MM.1S (cell line): ENCODE measurements around the gene AXIN2.
"Not testable (repeated sequence)": the region's sequence is repeated elsewhere in the genome, so short reads cannot be mapped to it uniquely, and the experiment has no call there.

Source experiments
- DNase-seq: peaks from one replicate; pipeline ENCODE4 v3.0.0-alpha.2; 2015
- H2AFZ ChIP-seq: fragments of 300-600 bp; sonication (generic); 2 replicates; pipeline ENCODE4 v1.6.0; 2016; ENCODE audit warnings: antibody characterized with exemption, low read length
- H3F3A ChIP-seq: fragments of 300-600 bp; sonication (generic); 2 replicates; pipeline ENCODE4 v1.6.1; 2016; ENCODE audit warnings: mild to moderate bottlenecking, antibody characterized with exemption, low read length, moderate library complexity, mixed read lengths; ENCODE audit not compliant: insufficient read depth
- H3K27ac ChIP-seq: fragments of 300-600 bp; sonication (generic); 2 replicates; pipeline ENCODE4 v1.5.1; 2016; ENCODE audit warnings: mild to moderate bottlenecking, low read length
- H3K27me3 ChIP-seq: fragments of 300-600 bp; sonication (generic); replicated peaks from 2 replicates; pipeline ENCODE4 v1.6.0; 2016; ENCODE audit warnings: low read length; ENCODE audit not compliant: insufficient read depth
- H3K36me3 ChIP-seq: fragments of 300-600 bp; sonication (generic); replicated peaks from 2 replicates; pipeline ENCODE4 v1.6.1; 2016; ENCODE audit warnings: mild to moderate bottlenecking, low read length, mixed read lengths; ENCODE audit not compliant: insufficient read depth
- H3K4me1 ChIP-seq: fragments of 300-600 bp; sonication (generic); 2 replicates; pipeline ENCODE4 v1.6.1; 2016; ENCODE audit warnings: low read length, mixed read lengths
- H3K4me2 ChIP-seq: fragments of 300-600 bp; sonication (generic); 2 replicates; pipeline ENCODE4 v1.6.0; 2016; ENCODE audit warnings: low read depth, low read length
- H3K4me3 ChIP-seq: fragments of 300-600 bp; sonication (generic); 2 replicates; pipeline ENCODE4 v1.5.1; 2016; ENCODE audit warnings: low read length, mixed read lengths
- H3K79me2 ChIP-seq: fragments of 300-600 bp; sonication (generic); 2 replicates; pipeline ENCODE4 v1.6.1; 2016; ENCODE audit warnings: mixed run types, low read length, mixed read lengths
- H3K9ac ChIP-seq: fragments of 300-600 bp; sonication (generic); 2 replicates; pipeline ENCODE4 v1.6.1; 2016; ENCODE audit warnings: low read length, mixed read lengths
- H3K9me2 ChIP-seq: fragments of 300-600 bp; sonication (generic); replicated peaks from 2 replicates; pipeline ENCODE4 v1.6.1; 2016; ENCODE audit warnings: mild to moderate bottlenecking, low read length, mixed read lengths; ENCODE audit not compliant: insufficient read depth
- H3K9me3 ChIP-seq: fragments of 300-600 bp; sonication (generic); replicated peaks from 2 replicates; pipeline ENCODE4 v1.6.1; 2016; ENCODE audit warnings: mild to moderate bottlenecking, low read length, mixed read lengths; ENCODE audit not compliant: insufficient read depth
- H4K20me1 ChIP-seq: fragments of 300-600 bp; sonication (generic); 2 replicates; pipeline ENCODE4 v1.6.1; 2016; ENCODE audit warnings: mild to moderate bottlenecking, low read length, moderate library complexity, mixed read lengths; ENCODE audit not compliant: insufficient read depth
- EZH2 ChIP-seq: fragments of 300-600 bp; sonication (generic); optimal IDR thresholded peaks from 2 replicates; pipeline ENCODE3; 2017; ENCODE audit warnings: low read depth, mild to moderate bottlenecking, antibody characterized with exemption, low read length, mixed read lengths
- EZH2phosphoT487 ChIP-seq: fragments of 300-600 bp; sonication (generic); IDR thresholded peaks from 2 replicates; pipeline ENCODE4 v1.6.1; 2018; ENCODE audit warnings: antibody characterized with exemption, low read length
- TF ChIP-seq, protein P1 (sequence below): fragments of 300-600 bp; sonication (generic); IDR thresholded peaks from 2 replicates; pipeline ENCODE4 v1.5.1; 2016; ENCODE audit warnings: antibody characterized with exemption, low read length, mixed read lengths

Gene AXIN2

DNA sequence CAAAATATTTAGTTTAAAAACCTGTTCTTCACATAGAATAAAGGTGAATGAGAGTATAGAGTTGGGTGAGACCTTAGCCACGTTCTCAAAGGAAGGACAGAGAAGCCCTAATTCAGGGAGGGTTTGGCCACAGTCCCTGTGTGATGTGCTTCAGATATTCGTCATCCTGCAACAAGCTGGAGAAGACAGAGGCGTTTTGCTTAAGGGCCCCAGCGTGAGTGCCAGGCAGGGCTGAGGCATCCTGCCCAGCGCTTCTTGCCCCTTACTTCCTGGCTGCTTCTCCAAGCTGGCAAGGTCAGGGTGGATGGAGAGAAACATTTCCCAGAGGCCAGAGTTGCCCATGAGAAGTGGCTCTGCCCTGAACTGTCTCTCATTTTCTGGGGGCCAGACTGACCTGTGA is 46.9 kb downstream of the AXIN2 start:
- H3F3A ChIP-seq: no peaks in the 10 kb centered on the region
- H3K9me3 ChIP-seq: no peaks in the 10 kb centered on the region
- no peak overlapping the region for H3K27ac ChIP-seq
- no peaks in the 10 kb centered on the region for H3K27me3 ChIP-seq
- no peaks in the 10 kb centered on the region for H3K9me2 ChIP-seq
- TF ChIP-seq, protein P1, sequence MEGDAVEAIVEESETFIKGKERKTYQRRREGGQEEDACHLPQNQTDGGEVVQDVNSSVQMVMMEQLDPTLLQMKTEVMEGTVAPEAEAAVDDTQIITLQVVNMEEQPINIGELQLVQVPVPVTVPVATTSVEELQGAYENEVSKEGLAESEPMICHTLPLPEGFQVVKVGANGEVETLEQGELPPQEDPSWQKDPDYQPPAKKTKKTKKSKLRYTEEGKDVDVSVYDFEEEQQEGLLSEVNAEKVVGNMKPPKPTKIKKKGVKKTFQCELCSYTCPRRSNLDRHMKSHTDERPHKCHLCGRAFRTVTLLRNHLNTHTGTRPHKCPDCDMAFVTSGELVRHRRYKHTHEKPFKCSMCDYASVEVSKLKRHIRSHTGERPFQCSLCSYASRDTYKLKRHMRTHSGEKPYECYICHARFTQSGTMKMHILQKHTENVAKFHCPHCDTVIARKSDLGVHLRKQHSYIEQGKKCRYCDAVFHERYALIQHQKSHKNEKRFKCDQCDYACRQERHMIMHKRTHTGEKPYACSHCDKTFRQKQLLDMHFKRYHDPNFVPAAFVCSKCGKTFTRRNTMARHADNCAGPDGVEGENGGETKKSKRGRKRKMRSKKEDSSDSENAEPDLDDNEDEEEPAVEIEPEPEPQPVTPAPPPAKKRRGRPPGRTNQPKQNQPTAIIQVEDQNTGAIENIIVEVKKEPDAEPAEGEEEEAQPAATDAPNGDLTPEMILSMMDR: no peak
- TF ChIP-seq EZH2: no peak
- no peak overlapping the region for H3K9ac ChIP-seq
- H3K4me1 ChIP-seq: no peaks in the 10 kb centered on the region
- H3K36me3 ChIP-seq: no peaks in the 10 kb centered on the region
- no peak for DNase-seq
- no peaks in the 10 kb centered on the region for H3K79me2 ChIP-seq
- no peaks in the 10 kb centered on the region for H4K20me1 ChIP-seq
- no peak overlapping the region for H2AFZ ChIP-seq
- no peak overlapping the region for H3K4me3 ChIP-seq
- H3K4me2 ChIP-seq: no peak overlapping the region

DNA sequence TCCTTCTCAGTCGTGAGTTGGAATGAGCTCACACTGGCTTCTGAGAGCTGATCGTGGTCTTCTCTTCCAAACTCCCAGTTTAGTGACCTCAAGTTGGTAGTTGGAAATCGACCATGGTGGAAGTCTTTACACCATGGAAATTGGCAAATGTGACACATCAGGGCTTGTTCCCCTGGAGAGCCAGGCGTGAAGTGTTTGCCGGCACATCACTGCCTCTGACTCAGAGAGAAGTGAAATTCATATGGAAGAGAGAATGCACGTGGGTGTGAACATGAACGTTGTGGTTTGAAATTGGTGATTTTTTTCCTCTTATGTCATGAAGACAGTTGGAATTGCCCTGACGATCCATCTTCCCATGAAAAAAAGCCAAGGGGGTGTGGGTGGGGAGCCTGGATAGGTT is 47.4 kb downstream of the AXIN2 start:
- no peak overlapping the region for H3K27ac ChIP-seq
- H3K36me3 ChIP-seq: no peaks in the 10 kb centered on the region
- no peak overlapping the region for H3K4me2 ChIP-seq
- TF ChIP-seq, protein P1: no peak
- no peak for TF ChIP-seq EZH2
- TF ChIP-seq EZH2phosphoT487: no peak
- no peaks in the 10 kb centered on the region for H3K27me3 ChIP-seq
- 0 out of 2 replicates have a peak, but pooled peaks cover 3% of the 10 kb centered on the region for H3K4me1 ChIP-seq
- no peaks in the 10 kb centered on the region for H4K20me1 ChIP-seq
- H3F3A ChIP-seq: no peaks in the 10 kb centered on the region
- H2AFZ ChIP-seq: no peak overlapping the region
- no peaks in the 10 kb centered on the region for H3K9me2 ChIP-seq
- H3K9ac ChIP-seq: no peak overlapping the region
- no peaks in the 10 kb centered on the region for H3K79me2 ChIP-seq
- no peak for DNase-seq
- no peaks in the 10 kb centered on the region for H3K9me3 ChIP-seq
- no peak overlapping the region for H3K4me3 ChIP-seq

DNA sequence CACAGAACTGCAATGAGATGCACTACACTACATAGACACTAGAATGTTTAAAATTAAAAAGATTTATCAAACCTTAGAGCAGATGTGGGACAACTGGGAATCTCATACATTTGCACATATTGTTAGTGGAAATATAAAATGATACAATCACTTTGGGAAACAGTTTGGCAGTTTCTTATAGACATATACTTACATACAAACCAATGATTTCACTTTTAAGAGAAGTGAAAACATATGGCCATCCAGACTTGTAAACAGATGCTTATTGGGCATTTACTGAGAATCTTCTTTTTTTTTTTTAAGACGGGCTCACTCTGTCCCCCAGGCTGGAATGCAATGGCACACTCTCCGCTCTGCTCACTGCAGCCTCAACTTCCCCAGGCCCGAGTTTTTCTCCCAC is 50.1 kb downstream of the AXIN2 start:
- Histone ChIP-seq H3F3A (no peaks in the 10 kb centered on the region), H3K4me3 (no peak overlapping the region), H3K36me3 (no peaks in the 10 kb centered on the region), H3K27ac (no peak overlapping the region), H2AFZ (no peak overlapping the region), H3K4me1 (peaks cover 3% of the 10 kb centered on the region; the same call in 1 of the 2 replicates), H3K9me3 (no peaks in the 10 kb centered on the region), H3K27me3 (no peaks in the 10 kb centered on the region), H3K9me2 (no peaks in the 10 kb centered on the region), H3K9ac (no peak overlapping the region), H3K79me2 (no peaks in the 10 kb centered on the region), H3K4me2 (no peak overlapping the region), H4K20me1 (no peaks in the 10 kb centered on the region)
- TF ChIP-seq EZH2 (no peak), EZH2phosphoT487 (no peak)
- TF ChIP-seq, protein P1: no peak
- DNase-seq: no peak

DNA sequence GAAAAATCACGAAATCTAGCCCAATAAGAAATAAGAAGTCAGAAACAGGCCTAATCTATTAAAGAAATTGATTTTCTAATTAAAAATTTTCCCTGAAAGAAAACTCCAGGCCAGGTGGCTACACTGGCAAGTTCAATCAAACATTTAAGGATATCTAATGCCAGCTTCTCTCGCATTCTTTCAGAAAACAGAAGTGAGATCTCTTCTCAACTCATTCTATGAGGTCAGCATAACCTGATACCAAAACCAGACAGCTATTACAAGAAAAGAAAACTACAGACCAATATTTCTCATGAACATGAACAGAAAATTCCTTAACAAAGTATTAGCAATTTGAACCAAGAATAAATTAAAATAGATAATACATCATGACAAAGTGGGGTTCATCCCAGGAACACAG is 52.4 kb downstream of the AXIN2 start:
- TF ChIP-seq EZH2phosphoT487 (no peak), EZH2 (no peak)
- TF ChIP-seq, protein P1: no peak

DNA sequence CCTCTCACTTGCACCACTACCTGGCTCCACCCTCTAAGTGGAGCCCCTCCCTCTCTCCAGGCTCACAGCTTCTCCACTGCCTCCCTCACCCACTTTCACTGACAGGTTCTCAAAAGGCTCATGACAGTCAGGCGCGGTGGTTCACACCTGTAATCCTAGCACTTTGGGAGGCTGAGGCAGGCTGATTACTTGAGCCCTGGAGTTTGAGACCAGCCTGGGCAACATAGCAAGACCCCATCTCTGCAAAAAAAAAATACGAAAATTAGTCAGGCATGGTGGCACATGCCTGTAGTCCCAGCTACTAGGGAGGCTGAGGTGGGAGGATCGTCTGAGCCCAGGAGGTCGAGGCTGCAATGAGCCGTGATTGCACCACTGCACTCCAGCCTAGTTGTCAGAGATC is 56.8 kb downstream of the AXIN2 start:
- not testable (repeated sequence) for H3K79me2 ChIP-seq, H3K9me2 ChIP-seq, H3K27me3 ChIP-seq, H3F3A ChIP-seq, H3K27ac ChIP-seq, H3K9ac ChIP-seq, DNase-seq, H4K20me1 ChIP-seq, H3K4me1 ChIP-seq, H3K9me3 ChIP-seq, H2AFZ ChIP-seq, H3K4me2 ChIP-seq, H3K4me3 ChIP-seq, H3K36me3 ChIP-seq

More for the DNA sequence above, 52.4 kb downstream of the AXIN2 start:
- Histone ChIP-seq H3K4me3 (no peak overlapping the region), H3K9me2 (no peaks in the 10 kb centered on the region), H3K4me1 (peaks cover 3% of the 10 kb centered on the region; the same call in 1 of the 2 replicates), H3K27ac (no peak overlapping the region), H3K36me3 (no peaks in the 10 kb centered on the region), H4K20me1 (no peaks in the 10 kb centered on the region), H3K4me2 (no peak overlapping the region), H3F3A (no peaks in the 10 kb centered on the region), H2AFZ (no peak overlapping the region), H3K27me3 (no peaks in the 10 kb centered on the region), H3K79me2 (no peaks in the 10 kb centered on the region), H3K9ac (no peak overlapping the region), H3K9me3 (no peaks in the 10 kb centered on the region)
- DNase-seq: peak; percentile 15
